Measurements from ENCODE around the gene CYP4V2. TPM values are rescaled to one million over a fixed set of nuclear protein-coding genes. Genes with fewer than 3 reads are reported as not detected.

The CYP4V2 gene
- polyA plus RNA-seq, 4 donors: 14.3 to 28.8 (median 24.1) TPM

Other genes with a start within 250 kb of the CYP4V2 start
- 10 to 100 TPM; 11.4 to 17.5 (median 12.8) TPM for gene TLR3, start 122.4 kb upstream of the CYP4V2 start, polyA plus RNA-seq (ENCODE audit: insufficient read length in 4 of 4)
- gene FAM149A, start 86.9 kb upstream of the CYP4V2 start, polyA plus RNA-seq (ENCODE audit: insufficient read length in 4 of 4): 10 to 100 TPM; 51.1 to 65.8 (median 57.9) TPM
- 1 to 10 TPM; 1.0 to 2.8 (median 2.3) TPM for gene KLKB1, start 35.9 kb downstream of the CYP4V2 start, polyA plus RNA-seq (ENCODE audit: insufficient read length in 4 of 4)
- 1 to 10 TPM; 2.0 to 5.6 (median 4.2) TPM for gene F11, start 74.6 kb downstream of the CYP4V2 start, polyA plus RNA-seq (ENCODE audit: insufficient read length in 4 of 4)

All from left renal cortex interstitium (tissue), 4 donors.